CD4-positive, alpha-beta T cell treated with Interleukin-12 subunit alpha and Interleukin-12 subunit beta, for 1 hour (primary cell): ENCODE results near the gene MIS12.
A peak's percentile ranks its signal among the peaks of the same experiment; 100 is the strongest.

Experiments used
- DNase-seq: peaks from one replicate; pipeline ENCODE4 v3.0.0-alpha.2; 2020

MIS12 gene

GRCh38 chr17:5500589-5501391 lies 14.4 kb downstream of the MIS12 start:
- peak; percentile 86 for DNase-seq

- no peak for DNase-seq
These were observed 15.3 kb downstream of the MIS12 start for GRCh38 chr17:5501685-5502084.

- no peak for DNase-seq
These were observed 16.2 kb downstream of the MIS12 start for GRCh38 chr17:5502552-5502951.

- no peak for DNase-seq
These were observed 19.9 kb downstream of the MIS12 start for GRCh38 chr17:5506307-5506706.

GRCh38 chr17:5508810-5509209 lies 22.4 kb downstream of the MIS12 start:
- DNase-seq: no peak

GRCh38 chr17:5509482-5509881 lies 23.1 kb downstream of the MIS12 start:
- DNase-seq: no peak

- no peak for DNase-seq
These were observed 24.4 kb downstream of the MIS12 start for GRCh38 chr17:5510771-5511170.

GRCh38 chr17:5511401-5512225 lies 25.2 kb downstream of the MIS12 start:
- DNase-seq: no peak

- peak; percentile 36 for DNase-seq
These were observed 27.3 kb downstream of the MIS12 start for GRCh38 chr17:5513628-5514027.

GRCh38 chr17:5514976-5515375 lies 28.6 kb downstream of the MIS12 start:
- DNase-seq: no peak

GRCh38 chr17:5516060-5516792 lies 29.9 kb downstream of the MIS12 start:
- DNase-seq: no peak

GRCh38 chr17:5522476-5522875 lies 36.1 kb downstream of the MIS12 start:
- DNase-seq: no peak

GRCh38 chr17:5523249-5523648 lies 36.9 kb downstream of the MIS12 start:
- no peak for DNase-seq

- DNase-seq: no peak
These were observed 40.6 kb downstream of the MIS12 start for GRCh38 chr17:5526821-5527598.

- no peak for DNase-seq
These were observed 41.4 kb downstream of the MIS12 start for GRCh38 chr17:5527601-5528250.

GRCh38 chr17:5530265-5531084 lies 44.1 kb downstream of the MIS12 start:
- DNase-seq: no peak

- no peak for DNase-seq
These were observed 44.7 kb downstream of the MIS12 start for GRCh38 chr17:5531085-5531418.

- DNase-seq: no peak
These were observed 46.2 kb downstream of the MIS12 start for GRCh38 chr17:5532581-5532980.

- DNase-seq: no peak
These were observed 47.3 kb downstream of the MIS12 start for GRCh38 chr17:5533486-5534315.

- no peak for DNase-seq
These were observed 49.1 kb downstream of the MIS12 start for GRCh38 chr17:5535436-5535835.
